Choroid plexus epithelial cell (primary cell): Measurements from ENCODE around the gene KLHL29.

Experiments
- DNase-seq: peaks from one replicate; pipeline ENCODE4 v3.0.0-alpha.2; 2010; ENCODE audit warnings: low read depth
- H3K4me3 ChIP-seq: 2 replicates; pipeline ENCODE4 v1.5.1; 2011; ENCODE audit warnings: low read depth, mild to moderate bottlenecking, control low read depth, low read length, moderate library complexity
- TF ChIP-seq, protein P1 (sequence below): conservative IDR thresholded peaks from 2 replicates; pipeline ENCODE4 v1.5.1; 2011; ENCODE audit warnings: low read depth, mild to moderate bottlenecking, control low read depth, inconsistent platforms, low read length, moderate library complexity

KLHL29 gene

DNA sequence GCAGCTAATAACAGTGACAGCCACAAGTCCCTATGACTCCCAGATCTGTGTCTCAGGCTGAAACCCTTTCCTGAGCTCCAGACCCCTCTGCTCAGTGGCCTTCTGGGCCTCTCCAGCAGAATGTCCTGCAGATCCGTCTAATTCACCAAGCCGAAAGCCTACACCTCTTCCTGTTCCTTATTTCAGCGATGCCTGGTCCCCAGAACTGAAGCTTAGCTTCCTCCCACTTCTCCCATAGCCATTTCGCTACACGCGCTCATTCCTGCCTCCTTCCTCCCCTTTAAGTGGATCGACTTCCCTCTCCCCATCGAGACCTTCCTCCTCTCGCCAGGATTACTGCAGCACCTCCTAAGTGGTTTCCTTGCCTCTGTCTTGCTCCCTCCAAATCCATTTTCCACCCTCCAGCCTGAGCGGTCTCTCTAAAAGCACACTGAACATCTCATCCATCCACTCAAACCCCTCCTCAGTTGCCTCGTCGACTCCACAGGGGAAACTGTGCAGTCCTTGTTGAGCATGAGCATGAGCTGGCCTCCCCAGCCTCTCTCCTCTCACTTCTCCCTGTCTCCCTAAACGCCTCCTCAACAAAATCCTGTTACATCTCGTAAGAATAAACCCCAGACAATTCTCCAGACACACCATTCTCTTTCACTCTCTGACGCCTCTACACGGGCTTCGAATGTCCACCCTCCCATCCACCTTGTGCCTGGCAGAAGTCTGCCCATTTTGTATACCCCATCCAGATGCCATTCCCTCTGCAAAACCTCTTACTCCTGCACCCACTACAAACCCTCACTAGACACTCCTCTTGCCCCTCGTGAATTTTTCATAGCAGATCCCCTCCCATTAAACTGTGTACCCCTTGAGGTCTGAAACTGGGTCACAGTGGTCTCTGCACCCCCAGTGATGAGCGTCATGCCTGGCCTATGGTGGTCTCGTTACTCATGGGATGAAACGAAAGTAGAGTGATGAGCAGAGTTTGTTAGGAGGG lies 309.4 kb downstream of the KLHL29 start:
- no peak overlapping the region for H3K4me3 ChIP-seq
- TF ChIP-seq, protein P1, sequence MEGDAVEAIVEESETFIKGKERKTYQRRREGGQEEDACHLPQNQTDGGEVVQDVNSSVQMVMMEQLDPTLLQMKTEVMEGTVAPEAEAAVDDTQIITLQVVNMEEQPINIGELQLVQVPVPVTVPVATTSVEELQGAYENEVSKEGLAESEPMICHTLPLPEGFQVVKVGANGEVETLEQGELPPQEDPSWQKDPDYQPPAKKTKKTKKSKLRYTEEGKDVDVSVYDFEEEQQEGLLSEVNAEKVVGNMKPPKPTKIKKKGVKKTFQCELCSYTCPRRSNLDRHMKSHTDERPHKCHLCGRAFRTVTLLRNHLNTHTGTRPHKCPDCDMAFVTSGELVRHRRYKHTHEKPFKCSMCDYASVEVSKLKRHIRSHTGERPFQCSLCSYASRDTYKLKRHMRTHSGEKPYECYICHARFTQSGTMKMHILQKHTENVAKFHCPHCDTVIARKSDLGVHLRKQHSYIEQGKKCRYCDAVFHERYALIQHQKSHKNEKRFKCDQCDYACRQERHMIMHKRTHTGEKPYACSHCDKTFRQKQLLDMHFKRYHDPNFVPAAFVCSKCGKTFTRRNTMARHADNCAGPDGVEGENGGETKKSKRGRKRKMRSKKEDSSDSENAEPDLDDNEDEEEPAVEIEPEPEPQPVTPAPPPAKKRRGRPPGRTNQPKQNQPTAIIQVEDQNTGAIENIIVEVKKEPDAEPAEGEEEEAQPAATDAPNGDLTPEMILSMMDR = no peak
- DNase-seq = no peak

DNA sequence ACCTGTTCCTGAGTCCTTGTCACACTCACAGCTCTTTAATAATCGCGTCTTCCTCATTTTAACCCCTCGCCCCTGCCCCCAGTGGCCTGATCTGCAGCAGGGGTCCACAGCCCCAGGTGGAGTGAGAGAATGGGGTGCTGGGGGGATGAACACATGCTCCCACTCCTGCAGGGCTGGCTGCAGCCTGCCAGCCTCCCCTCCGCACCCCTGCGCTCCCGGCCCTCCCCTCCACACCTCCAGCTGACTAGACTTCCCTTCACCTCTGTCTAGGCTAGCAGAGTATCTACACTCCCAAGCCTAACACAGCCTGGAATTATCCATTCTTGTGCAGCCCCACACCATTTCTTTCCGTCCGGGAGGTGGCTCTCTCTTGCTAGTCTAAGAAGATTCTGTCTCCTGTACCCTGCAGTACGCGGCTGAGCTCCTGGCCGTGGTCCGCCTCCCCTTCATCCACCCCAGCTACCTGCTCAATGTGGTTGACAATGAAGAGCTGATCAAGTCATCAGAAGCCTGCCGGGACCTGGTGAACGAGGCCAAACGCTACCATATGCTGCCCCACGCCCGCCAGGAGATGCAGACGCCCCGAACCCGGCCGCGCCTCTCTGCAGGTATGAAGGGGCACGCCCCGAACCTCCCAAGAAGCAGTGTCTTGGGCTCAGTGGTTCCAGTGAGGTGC lies 310.4 kb downstream of the KLHL29 start:
- TF ChIP-seq, protein P1 = no peak
- no peak overlapping the region for H3K4me3 ChIP-seq

DNA sequence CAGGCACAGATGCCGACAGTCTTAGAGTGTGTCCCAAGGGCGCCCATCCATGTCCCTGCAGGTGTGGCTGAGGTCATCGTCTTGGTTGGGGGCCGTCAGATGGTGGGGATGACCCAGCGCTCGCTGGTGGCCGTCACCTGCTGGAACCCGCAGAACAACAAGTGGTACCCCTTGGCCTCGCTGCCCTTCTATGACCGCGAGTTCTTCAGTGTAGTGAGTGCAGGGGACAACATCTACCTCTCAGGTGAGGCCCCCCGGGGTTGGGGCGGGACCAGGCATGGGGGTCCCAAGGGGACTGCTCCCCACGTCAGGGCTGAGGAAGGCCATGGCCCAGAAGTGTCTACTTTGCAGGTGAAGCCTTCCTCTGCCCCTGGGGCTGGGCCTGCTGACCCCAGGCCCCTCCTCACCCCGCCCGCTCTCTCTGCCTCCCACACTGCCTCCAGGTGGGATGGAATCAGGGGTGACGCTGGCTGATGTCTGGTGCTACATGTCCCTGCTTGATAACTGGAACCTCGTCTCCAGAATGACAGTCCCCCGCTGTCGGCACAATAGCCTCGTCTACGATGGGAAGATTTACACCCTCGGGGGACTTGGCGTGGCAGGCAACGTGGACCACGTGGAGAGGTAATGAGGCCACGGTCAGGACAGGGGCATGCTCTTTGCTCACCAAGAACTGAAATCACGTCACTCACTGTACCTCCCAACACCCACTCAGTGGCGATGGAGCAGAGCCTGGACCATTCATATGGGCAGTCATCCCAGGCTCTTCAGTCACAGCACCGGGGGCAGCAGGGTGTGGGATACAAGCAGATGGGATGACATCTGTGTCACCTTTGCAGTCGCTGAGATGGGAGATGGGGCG lies 311.1 kb downstream of the KLHL29 start:
- no peak overlapping the region for H3K4me3 ChIP-seq

More for the DNA sequence above, 310.4 kb downstream of the KLHL29 start:
- DNase-seq = no peak

DNA sequence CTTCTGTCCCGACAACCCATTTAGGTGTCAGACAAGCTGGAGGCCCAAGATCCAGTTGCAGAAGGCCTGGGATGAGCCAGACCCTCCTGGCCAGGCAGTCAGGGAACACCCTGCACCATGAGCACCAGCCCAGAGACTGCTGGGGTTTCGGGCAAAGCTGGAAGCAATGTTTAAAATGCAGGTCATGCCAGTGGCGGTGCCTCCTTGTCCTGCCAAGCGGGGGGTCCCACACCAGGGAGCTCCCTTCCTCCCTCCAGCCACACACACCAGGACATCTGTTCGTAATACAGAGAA lies 311.7 kb downstream of the KLHL29 start:
- no peak overlapping the region for H3K4me3 ChIP-seq
- TF ChIP-seq, protein P1 = no peak
- DNase-seq = no peak

More for the DNA sequence above, 311.1 kb downstream of the KLHL29 start:
- DNase-seq = no peak
- TF ChIP-seq, protein P1 = no peak

DNA sequence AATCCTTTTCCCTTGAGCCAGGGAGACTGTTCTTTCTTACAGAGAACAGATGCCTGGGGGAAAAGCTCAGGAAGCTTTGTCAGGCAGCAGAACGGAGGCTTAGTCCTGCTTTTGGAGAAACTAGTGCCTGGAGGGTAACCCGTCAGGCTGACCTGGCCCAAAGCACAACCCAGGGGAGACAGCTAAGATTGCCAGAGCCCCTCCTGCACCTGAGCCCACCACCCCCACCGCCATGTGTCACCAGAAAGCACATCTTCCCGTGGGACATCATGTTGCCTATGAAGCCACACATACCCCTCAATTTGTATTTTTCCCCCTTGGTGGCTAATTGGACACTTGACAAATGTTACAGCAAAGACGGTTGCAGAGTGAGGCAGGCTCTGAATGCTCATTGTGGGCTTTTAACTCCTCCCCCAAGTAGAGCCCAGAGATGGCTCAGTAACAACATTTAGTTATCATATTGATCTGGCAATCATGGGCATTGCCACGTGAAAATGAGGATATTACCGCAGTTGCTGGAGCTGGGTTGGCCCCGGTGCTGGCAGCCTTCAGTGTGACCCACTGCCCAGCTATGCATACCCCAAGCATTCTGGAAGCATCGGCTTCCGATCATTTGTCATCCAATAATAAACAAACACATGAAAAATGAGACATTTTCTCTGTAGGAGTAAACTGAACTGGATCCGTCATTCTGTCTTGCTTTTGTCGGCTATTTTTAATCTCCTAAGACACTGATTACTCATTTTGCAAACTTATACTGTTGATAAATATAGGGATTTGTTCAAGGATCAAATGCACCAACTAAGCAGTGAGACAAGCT lies 312.5 kb downstream of the KLHL29 start:
- no peak overlapping the region for H3K4me3 ChIP-seq
- TF ChIP-seq, protein P1 = no peak
- DNase-seq = peak; percentile 32

DNA sequence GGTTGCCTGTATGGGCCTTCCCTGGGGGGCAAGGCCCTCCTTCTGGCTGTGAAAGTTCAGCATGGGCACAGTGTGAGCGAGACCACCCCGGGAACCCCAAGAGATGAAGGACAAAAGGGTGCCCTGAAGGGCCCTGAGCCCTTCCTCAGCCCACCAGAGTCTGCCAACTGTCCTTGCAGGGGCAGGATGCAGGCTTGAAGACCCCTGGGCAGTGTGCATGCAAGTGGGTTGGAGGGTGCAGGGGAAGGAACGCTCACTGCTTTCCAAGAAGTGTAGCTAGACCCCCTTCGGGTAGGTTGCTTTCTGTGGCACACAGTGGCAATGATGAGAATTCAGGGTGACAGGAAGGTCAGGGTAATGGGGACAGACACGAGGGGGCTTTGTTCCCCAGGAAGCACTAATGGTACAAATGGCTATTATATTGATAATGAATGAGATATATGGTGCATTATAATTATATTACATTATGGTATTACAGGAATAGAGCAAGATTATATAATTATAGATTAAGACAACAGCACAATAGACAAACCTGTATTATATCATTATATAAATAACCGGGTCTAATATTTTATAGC lies 313.2 kb downstream of the KLHL29 start:
- no peak overlapping the region for H3K4me3 ChIP-seq
- TF ChIP-seq, protein P1 = no peak
- DNase-seq = no peak
